CD4-positive, alpha-beta T cell treated with Interleukin-2 at 100 ng/mL for 4 hours (primary cell): ENCODE measurements around the gene SDR42E2.
"Not testable (repeated sequence)": the region's sequence is repeated elsewhere in the genome, so short reads cannot be mapped to it uniquely, and the experiment has no call there.

Experiments used
- DNase-seq: peaks from one replicate; pipeline ENCODE4 v3.0.0-alpha.2; 2020; ENCODE audit warnings: low spot score

SDR42E2 gene

GRCh38 chr16:22213801-22214200 lies 51.5 kb downstream of the SDR42E2 start:
- no peak for DNase-seq

- DNase-seq: no peak
These were observed 52.1 kb downstream of the SDR42E2 start for GRCh38 chr16:22214402-22214801.

GRCh38 chr16:22214889-22215288 lies 52.6 kb downstream of the SDR42E2 start:
- DNase-seq: no peak

GRCh38 chr16:22216191-22216831 lies 54.0 kb downstream of the SDR42E2 start:
- DNase-seq: peak; percentile 13

GRCh38 chr16:22216832-22217225 lies 54.5 kb downstream of the SDR42E2 start:
- not testable (repeated sequence) for DNase-seq

- no peak for DNase-seq
These were observed 55.8 kb downstream of the SDR42E2 start for GRCh38 chr16:22217890-22218730.

GRCh38 chr16:22219389-22220068 lies 57.2 kb downstream of the SDR42E2 start:
- no peak for DNase-seq

- no peak for DNase-seq
These were observed 57.7 kb downstream of the SDR42E2 start for GRCh38 chr16:22220069-22220440.

- no peak for DNase-seq
These were observed 58.4 kb downstream of the SDR42E2 start for GRCh38 chr16:22220714-22221113.

- no peak for DNase-seq
These were observed 59.7 kb downstream of the SDR42E2 start for GRCh38 chr16:22222006-22222405.

- DNase-seq: no peak
These were observed 60.7 kb downstream of the SDR42E2 start for GRCh38 chr16:22222998-22223397.

GRCh38 chr16:22225060-22225459 lies 62.8 kb downstream of the SDR42E2 start:
- DNase-seq: no peak

- DNase-seq: no peak
These were observed 67.6 kb downstream of the SDR42E2 start for GRCh38 chr16:22229889-22230288.

GRCh38 chr16:22232277-22233036 lies 70.2 kb downstream of the SDR42E2 start:
- no peak for DNase-seq

GRCh38 chr16:22233037-22233372 lies 70.7 kb downstream of the SDR42E2 start:
- DNase-seq: no peak

GRCh38 chr16:22235839-22236745 lies 73.8 kb downstream of the SDR42E2 start:
- no peak for DNase-seq

- DNase-seq: no peak
These were observed 77.0 kb downstream of the SDR42E2 start for GRCh38 chr16:22239131-22239805.

GRCh38 chr16:22240023-22240710 lies 77.9 kb downstream of the SDR42E2 start:
- no peak for DNase-seq
